ENCODE results near the gene EIPR1. TPM values are rescaled to one million over a fixed set of nuclear protein-coding genes. Genes with fewer than 3 reads are reported as not detected.

The EIPR1 gene
- total and polyA plus RNA-seq, 2 donors (not counting 3 experiments of a cell fraction or from before 2014, with no cell fraction given), result 30.8 to 57.3 TPM

DNA sequence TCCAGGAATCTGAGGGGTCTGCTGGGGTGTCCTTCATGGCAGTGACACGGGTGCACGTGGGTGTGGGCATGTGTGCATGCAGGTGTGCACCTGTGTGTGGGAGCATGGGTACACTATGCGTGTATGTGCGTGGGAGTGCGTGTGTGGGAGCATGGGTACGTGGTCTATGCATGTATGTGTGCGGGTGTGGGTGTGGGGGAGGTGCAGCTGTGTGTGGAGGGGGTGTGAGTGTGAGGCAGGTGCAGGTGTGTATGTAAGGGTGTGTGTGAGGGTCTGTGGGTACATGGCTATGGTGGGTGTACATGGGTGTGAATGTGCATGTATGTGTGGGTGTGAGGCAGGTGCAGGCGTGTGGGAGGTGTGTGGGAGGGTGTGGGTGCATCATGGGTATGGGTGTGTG lies 36.3 kb downstream of the EIPR1 start:
- POLR2A ChIA-PET, result no interaction called here
- Histone ChIP-seq H3K27ac (ENCODE audit: insufficient read depth, low read depth, low read length) (no peak overlapping the region), H3K4me3 (replicated peaks in 1 of 3; ENCODE audit: insufficient read depth in 1 of 3, low read depth in 1 of 3, low read length in 3 of 3) (no peak overlapping the region), H3K27me3 (ENCODE audit: control insufficient read depth in 2 of 2, insufficient read depth in 2 of 2, low read length in 2 of 2) (no peaks in the 10 kb centered on the region), H3K4me2 (ENCODE audit: insufficient read depth, low read length) (no peak overlapping the region), H4K20me1 (replicated peaks; ENCODE audit: control insufficient read depth, extremely low read depth, insufficient read depth, low read length) (no peaks in the 10 kb centered on the region), H3K9ac (replicated peaks; ENCODE audit: extremely low read depth, insufficient read depth, low read length) (no peak overlapping the region), H3K79me2 (ENCODE audit: control insufficient read depth, insufficient read depth, low read length) (no peaks in the 10 kb centered on the region), H2AFZ (ENCODE audit: low read depth, low read length) (no peak overlapping the region), H3K36me3 (ENCODE audit: control insufficient read depth in 2 of 2, extremely low read depth in 1 of 2, insufficient read depth in 2 of 2, low read length in 2 of 2) (no peaks in the 10 kb centered on the region), H3K9me3 (replicated peaks; ENCODE audit: control insufficient read depth, insufficient read depth, low read length) (no peaks in the 10 kb centered on the region), H3K9me1 (replicated peaks; ENCODE audit: control insufficient read depth, extremely low read depth, insufficient read depth, low read length) (no peaks in the 10 kb centered on the region), H3K4me1 (ENCODE audit: control insufficient read depth, extremely low read depth, insufficient read depth, low read length) (no peaks in the 10 kb centered on the region)
- dilution Hi-C loops (cut with MboI; ENCODE audit: extremely low pct_ligation_motif_present, low sequenced_read_pairs) (no loop called here), intact Hi-C loops (cut with micrococcal nuclease) (no loop called here)
- BruUV-seq (replicated peaks), result no TSS peak
- CTCF ChIA-PET, result no interaction called here
- DNase-seq (ENCODE audit: low read depth, low spot score) (no peak), FAIRE-seq (no peak)
- no peak for TF ChIP-seq JUN (IDR thresholded peaks at IDR 0.05; ENCODE audit: borderline replicate concordance, insufficient read depth, insufficient read length, low read depth)
- no peak for TF ChIP-seq POLR2AphosphoS5 (IDR thresholded peaks at IDR 0.05; ENCODE audit: insufficient read depth, low read depth, low read length)

DNA sequence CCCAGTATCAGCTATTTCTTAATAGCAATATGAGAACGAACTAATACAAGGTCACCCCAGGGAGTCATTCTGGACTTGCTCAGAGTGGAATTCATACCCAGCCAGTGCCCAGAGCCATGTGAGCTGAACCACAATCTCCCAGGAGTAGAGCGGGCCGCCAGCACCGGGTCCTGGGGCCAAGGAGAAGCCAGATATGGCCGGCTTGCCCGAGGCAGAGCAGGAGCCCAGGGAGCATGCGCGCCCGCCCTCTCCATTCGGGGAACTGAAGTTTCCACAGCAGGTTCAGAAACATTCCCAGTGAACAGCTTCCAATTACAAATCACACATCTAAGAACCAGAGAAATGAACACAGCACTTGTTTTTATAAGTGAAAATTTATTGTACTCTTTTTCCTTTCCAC lies 37.5 kb downstream of the EIPR1 start:
- no peak for FAIRE-seq

More for the DNA sequence above, 37.5 kb downstream of the EIPR1 start:
- ChIA-PET POLR2A (no interaction called here), CTCF (no interaction called here)
- no peaks in the 10 kb centered on the region for H3K4me1 ChIP-seq (ENCODE audit: control insufficient read depth, extremely low read depth, insufficient read depth, low read length)
- no peaks in the 10 kb centered on the region for H3K9me1 ChIP-seq (replicated peaks; ENCODE audit: control insufficient read depth, extremely low read depth, insufficient read depth, low read length)
- no peaks in the 10 kb centered on the region for H3K9me3 ChIP-seq (replicated peaks; ENCODE audit: control insufficient read depth, insufficient read depth, low read length)
- dilution Hi-C loops (cut with MboI; ENCODE audit: extremely low pct_ligation_motif_present, low sequenced_read_pairs) (no loop called here), intact Hi-C loops (cut with micrococcal nuclease) (no loop called here)
- TF ChIP-seq, protein P1, sequence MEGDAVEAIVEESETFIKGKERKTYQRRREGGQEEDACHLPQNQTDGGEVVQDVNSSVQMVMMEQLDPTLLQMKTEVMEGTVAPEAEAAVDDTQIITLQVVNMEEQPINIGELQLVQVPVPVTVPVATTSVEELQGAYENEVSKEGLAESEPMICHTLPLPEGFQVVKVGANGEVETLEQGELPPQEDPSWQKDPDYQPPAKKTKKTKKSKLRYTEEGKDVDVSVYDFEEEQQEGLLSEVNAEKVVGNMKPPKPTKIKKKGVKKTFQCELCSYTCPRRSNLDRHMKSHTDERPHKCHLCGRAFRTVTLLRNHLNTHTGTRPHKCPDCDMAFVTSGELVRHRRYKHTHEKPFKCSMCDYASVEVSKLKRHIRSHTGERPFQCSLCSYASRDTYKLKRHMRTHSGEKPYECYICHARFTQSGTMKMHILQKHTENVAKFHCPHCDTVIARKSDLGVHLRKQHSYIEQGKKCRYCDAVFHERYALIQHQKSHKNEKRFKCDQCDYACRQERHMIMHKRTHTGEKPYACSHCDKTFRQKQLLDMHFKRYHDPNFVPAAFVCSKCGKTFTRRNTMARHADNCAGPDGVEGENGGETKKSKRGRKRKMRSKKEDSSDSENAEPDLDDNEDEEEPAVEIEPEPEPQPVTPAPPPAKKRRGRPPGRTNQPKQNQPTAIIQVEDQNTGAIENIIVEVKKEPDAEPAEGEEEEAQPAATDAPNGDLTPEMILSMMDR (IDR thresholded peaks at IDR 0.05; ENCODE audit: extremely low read depth in 1 of 2, insufficient read depth in 1 of 2, low read depth in 1 of 2, low read length in 2 of 2), result no peak
- TF ChIP-seq POLR2A (IDR thresholded peaks at IDR 0.05; ENCODE audit: low read depth, low read length), result no peak
- TF ChIP-seq MYC (IDR thresholded peaks at IDR 0.05; ENCODE audit: low read depth, low read length), result no peak
- TF ChIP-seq POLR2AphosphoS5 (IDR thresholded peaks at IDR 0.05; ENCODE audit: insufficient read depth, low read depth, low read length), result no peak
- TF ChIP-seq, protein P2, sequence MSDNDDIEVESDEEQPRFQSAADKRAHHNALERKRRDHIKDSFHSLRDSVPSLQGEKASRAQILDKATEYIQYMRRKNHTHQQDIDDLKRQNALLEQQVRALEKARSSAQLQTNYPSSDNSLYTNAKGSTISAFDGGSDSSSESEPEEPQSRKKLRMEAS (IDR thresholded peaks at IDR 0.05; ENCODE audit: insufficient read depth, insufficient read length), result no peak
- TF ChIP-seq EZH2 (IDR thresholded peaks at IDR 0.05; ENCODE audit: borderline replicate concordance, low read depth, low read length, severe bottlenecking), result no peak
- no peak for TF ChIP-seq FOS (IDR thresholded peaks at IDR 0.05; ENCODE audit: borderline replicate concordance, insufficient read depth, low read length)
- TF ChIP-seq JUN (IDR thresholded peaks at IDR 0.05; ENCODE audit: borderline replicate concordance, insufficient read depth, insufficient read length, low read depth), result no peak
- no peak for TF ChIP-seq GATA2 (IDR thresholded peaks at IDR 0.05; ENCODE audit: insufficient read depth, insufficient read length, low read depth, low read length)
- DNase-seq (ENCODE audit: low read depth, low spot score), result peak; percentile 16
- no peaks in the 10 kb centered on the region for H3K27me3 ChIP-seq (ENCODE audit: control insufficient read depth in 2 of 2, insufficient read depth in 2 of 2, low read length in 2 of 2)
- no peak overlapping the region for H2AFZ ChIP-seq (ENCODE audit: low read depth, low read length)
- H3K27ac ChIP-seq (ENCODE audit: insufficient read depth, low read depth, low read length), result no peak overlapping the region
- no TSS peak for BruUV-seq (replicated peaks)
- H3K4me3 ChIP-seq (replicated peaks in 1 of 3; ENCODE audit: insufficient read depth in 1 of 3, low read depth in 1 of 3, low read length in 3 of 3), result no peak overlapping the region
- peaks cover 0 to 2% of the 10 kb centered on the region in 2 experiments for H3K36me3 ChIP-seq (ENCODE audit: control insufficient read depth in 2 of 2, extremely low read depth in 1 of 2, insufficient read depth in 2 of 2, low read length in 2 of 2)
- H3K4me2 ChIP-seq (ENCODE audit: insufficient read depth, low read length), result no peak overlapping the region
- no peaks in the 10 kb centered on the region for H4K20me1 ChIP-seq (replicated peaks; ENCODE audit: control insufficient read depth, extremely low read depth, insufficient read depth, low read length)
- H3K9ac ChIP-seq (replicated peaks; ENCODE audit: extremely low read depth, insufficient read depth, low read length), result no peak overlapping the region
- no peaks in the 10 kb centered on the region for H3K79me2 ChIP-seq (ENCODE audit: control insufficient read depth, insufficient read depth, low read length)
